Hepatic stellate cell (primary cell): ENCODE measurements around the gene PRELP.

Source experiments
- DNase-seq: peaks from one replicate; pipeline ENCODE4 v3.0.0; 2011; ENCODE audit warnings: low spot score

The PRELP gene

DNA sequence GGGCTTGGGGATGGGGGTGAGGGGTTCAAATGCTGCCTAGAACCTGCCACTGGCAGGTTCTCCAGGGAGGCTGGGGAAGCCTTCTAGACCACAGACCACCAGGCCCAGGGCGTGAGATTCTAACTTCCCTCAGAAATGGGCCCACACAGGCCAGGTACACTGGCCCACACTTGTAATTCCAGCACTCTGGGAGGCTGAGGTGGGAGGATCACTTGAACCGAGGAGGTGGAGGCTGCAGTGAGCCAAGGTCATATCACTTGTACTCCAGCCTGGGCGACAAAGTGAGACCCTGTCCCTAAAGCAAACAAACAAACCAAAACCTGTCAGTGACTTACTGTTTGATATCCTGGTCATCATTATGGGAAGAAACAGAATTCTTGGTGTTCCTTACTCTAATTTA is 50.1 kb downstream of the PRELP start:
- no peak for DNase-seq

DNA sequence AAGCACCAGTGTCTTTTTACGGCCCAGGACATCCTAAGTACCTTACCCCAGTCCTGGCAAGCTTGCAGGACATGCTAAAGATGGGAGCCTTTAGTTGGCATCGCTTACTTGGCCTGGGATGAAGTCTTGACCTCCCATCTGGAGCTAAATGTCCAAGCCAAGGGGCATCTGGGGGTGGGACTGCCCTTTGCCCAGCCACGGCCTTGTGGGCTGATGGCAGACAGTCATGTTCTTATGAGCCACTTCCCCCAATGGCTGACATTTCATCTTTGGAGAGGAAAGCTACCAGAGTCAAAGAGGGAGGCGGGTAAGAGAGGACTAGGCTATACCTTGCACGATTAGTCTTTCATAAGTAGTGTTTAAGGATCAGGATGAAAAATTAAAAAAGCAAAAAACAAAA is 50.5 kb downstream of the PRELP start:
- DNase-seq: no peak

DNA sequence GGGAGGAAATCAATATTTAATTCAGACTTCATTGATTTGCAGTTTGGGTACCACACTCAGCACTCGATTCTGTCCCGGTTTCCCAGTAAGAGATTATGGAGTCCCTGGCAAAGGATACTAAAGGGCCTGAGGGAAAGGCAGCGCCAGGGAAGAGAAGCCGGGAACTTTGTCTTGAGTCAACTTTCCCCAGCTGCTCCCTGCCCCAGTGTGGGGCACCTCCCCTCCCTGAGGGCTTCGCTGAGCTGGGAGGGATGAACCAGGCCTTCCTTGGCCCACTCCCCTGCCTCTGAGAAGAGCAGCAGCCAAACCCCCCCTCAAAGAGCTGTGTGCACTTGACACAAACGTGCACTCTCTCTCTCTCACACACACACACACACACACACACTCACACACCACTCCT is 51.0 kb downstream of the PRELP start:
- no peak for DNase-seq

DNA sequence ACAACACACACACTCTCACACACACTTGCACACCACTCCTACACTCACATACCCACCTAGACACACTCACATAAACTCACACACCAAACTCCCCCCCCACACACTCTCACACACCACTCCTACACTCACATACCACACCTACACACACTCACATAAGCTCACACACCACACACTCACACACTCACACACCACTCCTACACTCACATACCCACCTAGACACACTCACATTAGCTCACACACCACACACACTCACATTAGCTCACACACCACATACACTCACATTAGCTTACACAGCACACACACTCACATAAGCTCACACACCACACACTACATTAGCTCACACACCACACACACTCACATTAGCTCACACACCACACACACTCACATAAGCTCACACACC is 51.4 kb downstream of the PRELP start:
- DNase-seq: no peak

DNA sequence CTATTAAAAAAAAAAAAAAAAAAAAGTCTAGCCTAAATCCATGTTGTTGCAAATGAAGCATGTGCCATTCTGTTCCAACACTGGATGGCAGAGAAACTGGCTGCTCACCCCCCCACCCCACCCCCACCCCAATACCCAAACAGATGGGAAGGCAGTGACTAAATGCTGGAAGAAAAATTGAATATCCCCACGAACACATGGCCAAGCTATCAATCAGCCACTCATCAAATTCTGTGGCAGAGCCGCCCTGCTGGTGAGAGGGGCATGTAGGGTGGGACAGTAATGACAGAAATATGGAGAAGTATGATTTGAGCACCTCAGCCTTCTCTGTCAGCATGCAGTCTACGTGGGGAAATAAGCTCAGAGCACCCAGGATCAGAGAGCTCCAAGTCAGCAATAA is 52.5 kb downstream of the PRELP start:
- no peak for DNase-seq

DNA sequence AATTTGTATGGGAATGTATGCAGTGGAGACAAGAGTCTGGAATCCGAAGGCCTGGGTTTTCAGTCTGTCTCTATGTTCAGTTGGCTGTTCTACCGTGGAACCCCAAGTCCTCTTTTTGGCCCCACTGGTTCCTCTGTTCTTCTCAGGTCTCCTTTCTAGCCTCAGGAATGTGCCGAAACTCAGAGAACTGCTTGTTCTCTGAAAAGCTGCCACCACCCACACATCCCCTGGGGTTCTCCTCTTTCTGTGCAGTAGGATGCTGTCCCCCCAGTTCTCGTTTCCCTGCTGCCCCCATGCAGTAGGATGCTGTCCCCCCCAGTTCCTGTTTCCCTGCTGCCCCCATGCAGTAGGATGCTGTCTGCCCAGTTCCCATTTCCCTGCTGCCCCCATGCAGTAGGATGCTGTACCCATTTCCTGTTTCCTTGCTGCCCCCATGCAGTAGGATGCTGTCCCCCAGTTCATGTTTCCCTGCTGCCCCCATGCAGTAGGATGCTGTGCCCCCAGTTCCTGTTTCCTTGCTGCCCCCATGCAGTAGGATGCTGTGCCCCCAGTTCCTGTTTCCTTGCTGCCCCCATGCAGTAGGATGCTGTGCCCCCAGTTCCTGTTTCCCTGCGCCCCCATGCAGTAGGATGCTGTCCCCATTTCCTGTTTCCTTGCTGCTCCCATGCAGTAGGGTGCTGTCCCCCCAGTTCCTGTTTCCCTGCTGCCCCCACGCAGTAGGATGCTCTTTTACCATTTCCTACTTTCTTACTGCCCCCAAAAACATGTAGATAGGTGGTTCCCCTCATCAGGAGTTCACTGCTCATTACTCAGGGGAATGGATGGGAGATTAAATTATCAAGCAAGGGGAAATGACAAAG is 53.6 kb downstream of the PRELP start:
- no peak for DNase-seq

DNA sequence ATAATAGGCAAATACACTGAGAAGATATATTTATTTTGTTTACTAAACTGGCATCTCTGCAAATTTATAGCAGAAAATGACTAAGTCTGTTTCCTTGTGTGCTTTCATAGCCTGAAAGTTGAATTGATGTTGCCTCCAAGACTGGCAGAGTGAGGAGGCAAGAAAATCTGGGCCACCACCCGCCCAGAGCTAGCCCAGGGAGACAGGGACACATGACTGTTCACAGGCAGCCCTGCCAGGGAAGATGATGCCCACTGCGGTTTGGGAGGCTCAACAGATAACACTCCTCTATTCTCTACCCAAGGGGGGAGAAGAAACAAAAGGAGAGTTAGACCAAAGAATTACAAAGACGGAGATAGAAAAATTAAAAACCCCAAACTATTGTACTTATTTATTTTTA is 55.5 kb downstream of the PRELP start:
- DNase-seq: no peak

DNA sequence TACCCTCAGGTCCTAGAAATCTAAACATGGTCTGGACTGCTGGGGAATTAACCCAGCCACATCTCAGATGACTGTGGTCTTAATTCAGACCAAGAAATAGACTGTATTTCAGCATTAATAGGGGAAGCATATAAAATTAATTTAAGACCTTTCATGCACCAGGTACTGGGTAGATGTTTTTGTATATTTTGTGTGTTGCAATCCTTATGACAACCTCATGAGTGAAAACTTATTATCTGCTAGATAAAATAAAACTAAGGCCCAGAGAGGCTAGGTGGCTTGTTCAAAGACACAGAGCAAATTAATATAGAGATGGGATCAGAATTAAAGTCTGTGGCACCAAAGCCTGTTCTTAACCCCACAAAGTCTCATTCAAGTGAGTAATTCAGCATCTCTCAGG is 58.4 kb downstream of the PRELP start:
- DNase-seq: no peak

DNA sequence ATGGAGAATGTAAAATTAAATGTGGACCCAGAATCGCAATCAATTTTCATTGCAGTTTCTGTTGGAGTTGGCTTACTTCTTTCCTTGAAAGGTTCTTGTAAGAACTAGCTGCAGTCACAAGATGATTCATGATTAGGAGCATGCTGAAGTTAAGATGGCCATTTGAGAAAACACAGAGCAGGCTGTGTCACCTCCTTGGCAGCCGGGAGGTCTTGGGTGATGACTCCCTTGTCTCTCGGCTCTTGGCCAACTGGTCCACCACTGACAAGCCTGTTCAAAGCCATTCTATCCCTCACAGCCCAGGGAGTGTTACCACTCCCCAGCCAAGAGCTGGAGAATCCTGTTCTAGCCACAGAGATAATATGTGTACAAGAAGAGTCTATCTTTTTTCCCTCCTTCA is 58.9 kb downstream of the PRELP start:
- DNase-seq: peak; percentile 95

DNA sequence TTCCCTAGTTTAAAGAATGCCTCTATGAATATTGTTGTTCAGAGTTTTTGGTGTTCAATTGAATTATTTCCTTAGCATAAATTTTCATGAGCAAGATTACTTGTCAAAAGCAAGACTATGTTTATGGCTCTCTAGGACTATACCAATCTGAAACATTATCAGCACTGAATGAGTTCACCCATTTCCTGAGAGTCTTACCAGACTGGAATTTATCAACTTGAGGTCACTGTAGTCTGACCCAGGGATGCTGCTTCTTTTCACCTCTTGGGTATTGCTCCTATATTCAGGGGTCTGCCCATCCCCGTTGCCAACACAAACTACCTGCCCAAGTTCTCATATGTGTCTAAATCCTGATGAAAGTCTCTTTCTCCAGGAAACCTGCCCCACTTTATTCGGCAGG is 61.0 kb downstream of the PRELP start:
- DNase-seq: no peak

DNA sequence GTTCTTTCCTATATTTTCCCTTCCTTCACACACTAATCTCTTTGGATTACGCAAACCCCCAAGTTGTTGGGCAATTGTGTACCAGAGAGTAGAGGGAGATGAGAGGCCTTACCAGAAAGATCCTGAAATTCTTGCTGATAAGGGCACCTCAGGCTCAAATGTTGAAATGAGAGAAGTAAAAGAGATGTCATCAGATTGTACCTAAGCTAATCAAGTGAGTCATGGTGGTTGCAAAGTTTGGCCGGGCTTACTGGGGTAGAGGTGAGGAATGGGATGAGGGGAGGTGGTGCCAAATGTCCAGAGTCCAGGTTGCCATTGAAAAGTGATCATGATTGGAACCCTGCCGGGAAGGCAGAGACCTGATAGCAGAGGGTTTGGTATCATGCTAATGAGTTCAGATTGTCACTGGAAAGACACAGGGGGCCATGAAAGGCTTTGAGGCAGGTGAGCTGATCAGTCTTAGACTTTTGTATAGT is 61.4 kb downstream of the PRELP start:
- no peak for DNase-seq

DNA sequence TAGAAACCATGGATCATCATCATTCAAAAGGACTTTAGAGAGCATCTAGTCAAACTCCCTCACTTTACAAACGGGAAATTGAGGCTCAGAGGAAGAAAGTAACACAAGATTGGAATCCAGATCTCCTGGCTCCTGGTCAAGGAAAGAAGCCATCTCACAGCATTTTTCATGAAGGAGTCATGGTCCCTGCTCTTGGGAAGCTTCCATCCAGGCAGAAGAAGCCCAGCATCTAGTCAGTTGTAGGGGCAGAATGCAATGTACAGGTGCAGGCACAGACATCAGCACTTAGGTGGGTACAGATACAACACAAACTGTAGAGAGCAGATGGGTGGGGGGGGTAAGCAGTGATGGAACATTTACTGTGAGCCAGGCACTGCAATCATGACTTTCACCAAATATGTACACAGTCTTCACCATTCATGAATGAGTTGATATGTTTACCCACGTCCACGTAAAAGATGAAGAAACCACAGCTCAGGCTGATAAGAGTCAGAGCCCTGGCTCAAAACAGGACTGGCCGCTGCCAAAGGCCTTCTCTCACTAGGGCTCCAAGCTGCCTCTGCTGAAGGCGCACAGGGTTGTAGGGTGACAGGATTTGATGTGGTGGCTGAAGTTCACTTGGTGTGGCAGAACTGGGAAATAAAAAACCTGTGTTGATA is 62.3 kb downstream of the PRELP start:
- no peak for DNase-seq

DNA sequence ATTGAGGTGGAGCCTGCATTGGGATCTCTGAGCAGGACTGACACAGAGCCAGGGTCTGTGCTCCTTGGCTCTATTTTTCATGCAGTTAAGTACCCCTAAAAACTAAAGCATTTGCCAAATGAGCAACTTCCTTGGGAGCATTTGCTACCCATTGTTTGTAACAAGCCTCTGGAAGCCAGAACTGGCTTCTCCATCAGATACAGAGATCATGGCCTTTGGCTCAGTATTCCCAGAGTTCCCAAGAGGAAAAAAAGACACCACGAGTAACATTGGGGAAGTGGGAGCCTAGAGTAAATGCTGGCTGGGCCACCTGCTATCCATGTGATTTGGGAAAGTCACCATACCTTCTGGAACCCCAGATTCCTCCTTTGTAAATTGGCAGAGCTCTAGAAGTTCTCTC is 63.1 kb downstream of the PRELP start:
- no peak for DNase-seq

DNA sequence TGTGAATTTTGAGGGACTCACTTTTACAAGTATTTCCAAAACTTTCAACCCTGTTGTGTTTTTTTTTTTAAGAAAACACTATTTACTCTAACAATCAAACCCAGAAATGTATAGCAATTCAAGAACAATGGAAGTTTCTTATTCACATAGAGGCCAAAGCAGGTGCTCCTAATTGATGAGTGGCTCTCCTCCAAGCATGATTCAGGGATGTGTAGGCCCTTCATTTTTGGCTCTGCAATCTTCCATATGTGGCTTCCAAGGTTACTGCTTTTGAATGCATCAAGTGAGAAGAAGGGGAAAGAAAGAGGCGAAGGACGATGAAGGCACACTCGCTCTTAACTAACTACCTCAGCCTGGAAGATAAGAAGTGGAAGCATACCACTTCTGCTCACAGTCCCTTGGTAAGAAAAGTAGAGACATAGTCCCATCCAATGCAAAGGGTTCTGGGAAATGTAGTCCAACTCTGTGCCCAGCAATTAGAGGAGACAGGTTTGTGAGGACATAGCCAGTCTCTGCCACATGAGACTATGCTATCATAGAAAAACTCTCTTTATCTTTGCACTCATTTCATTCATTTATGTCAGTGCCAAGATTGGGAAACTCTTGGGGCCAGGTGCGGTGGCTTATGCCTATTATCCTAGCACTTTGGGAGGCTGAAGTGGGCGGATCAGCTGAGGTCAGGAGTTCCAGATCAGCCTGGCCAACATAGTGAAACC is 64.4 kb downstream of the PRELP start:
- no peak for DNase-seq
